ENCODE results near the gene POLE3. TPM values are rescaled to one million over a fixed set of nuclear protein-coding genes. Genes with fewer than 3 reads are reported as not detected.

The POLE3 gene
- total RNA-seq (10 to 100 TPM; 76.8 to 93.3 TPM), polyA plus RNA-seq (ENCODE audit: insufficient read depth, low read depth, low replicate concordance) (87.3 TPM)
- long read RNA-seq, donor 1, transcript POLE3-201 (4 exons, 2,109 nt), result major isoform, 31 of 34 reads
- long read RNA-seq, donor 1, partial matches to known transcripts, result 0 of 34 reads
- long read RNA-seq, donor 1, other reads (novel, unspliced or antisense), result 0 of 34 reads
- long read RNA-seq, donor 2, transcript POLE3-201 (4 exons, 2,109 nt), result major isoform, 23 of 25 reads
- long read RNA-seq, donor 2, partial matches to known transcripts, result 0 of 25 reads
- long read RNA-seq, donor 2, other reads (novel, unspliced or antisense), result 0 of 25 reads

GRCh38 chr9:113410207-113410864 is at the start of gene POLE3, which contains the start of gene C9orf43:
POLE3 (minus strand) TSS chr9:113410675; CDS start chr9:113410293, 382 bp downstream.
C9orf43 (plus strand) TSS chr9:113410747; CDS start chr9:113413494, 2,747 bp downstream.
- 1% methylated on average over 57 to 61 of the region's 61 CpGs for WGBS, 2 donors
- Histone ChIP-seq H3K27ac (peak within 1 kb of the TSS; percentile 95 to 98), H3K9me3 (no peaks in the 10 kb centered on the region), H3K36me3 (ENCODE audit: low read depth, missing control alignments) (no peaks in the 10 kb centered on the region), H3K4me1 (peaks cover 16% of the 10 kb centered on the region), H3K27me3 (no peaks in the 10 kb centered on the region), H3K4me3 (peak within 1 kb of the TSS; percentile 74 to 90)
- peak in 2 of 3 experiments; percentile 25 to 50 for TF ChIP-seq CTCF (IDR thresholded peaks at IDR 0.05)
- peak; percentile 63 for TF ChIP-seq POLR2A (IDR thresholded peaks at IDR 0.05)
- intact Hi-C loops (cut with DNase I; ENCODE audit: low total_unique reads), result no loop called here
- DNase-seq, result peak; percentile 96

DNA sequence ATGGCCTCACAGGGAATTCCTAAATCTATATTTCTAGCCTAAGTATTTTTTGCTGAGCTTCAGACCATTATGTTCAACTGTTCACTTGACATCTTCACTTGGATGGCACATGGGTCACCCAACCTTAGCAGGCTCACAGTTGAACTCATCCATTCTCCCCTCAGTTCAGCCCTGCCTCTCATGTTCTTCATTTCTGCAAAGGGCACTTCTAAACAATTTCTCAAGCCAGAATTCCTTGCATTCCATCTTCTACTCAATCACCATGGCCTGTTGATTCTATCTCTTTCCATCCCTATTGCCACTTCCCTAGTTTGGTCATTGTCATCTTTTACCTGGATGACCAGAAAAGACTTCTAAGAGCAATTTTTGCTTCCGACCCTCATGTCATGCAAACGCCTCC is 45.8 kb upstream of the POLE3 start:
- Histone ChIP-seq H3K36me3 (ENCODE audit: low read depth, missing control alignments) (no peaks in the 10 kb centered on the region), H3K4me3 (no peak overlapping the region), H3K27me3 (no peaks in the 10 kb centered on the region), H3K9me3 (no peaks in the 10 kb centered on the region), H3K27ac (peak overlapping the region; percentile 28 to 88), H3K4me1 (peaks cover 30% of the 10 kb centered on the region)
- 92 to 95% methylated on average over 2 of the region's 2 CpGs for WGBS, 2 donors
- intact Hi-C loops (cut with DNase I; ENCODE audit: low total_unique reads), result no loop called here
- no peak for DNase-seq
- TF ChIP-seq POLR2A (IDR thresholded peaks at IDR 0.05) (no peak), CTCF (IDR thresholded peaks at IDR 0.05) (no peak)

- intact Hi-C loops (cut with DNase I; ENCODE audit: low total_unique reads), result no loop called here
- no peaks in the 10 kb centered on the region for H3K36me3 ChIP-seq (ENCODE audit: low read depth, missing control alignments)
- TF ChIP-seq CTCF (IDR thresholded peaks at IDR 0.05) (no peak), POLR2A (IDR thresholded peaks at IDR 0.05) (no peak)
- peaks cover 30% of the 10 kb centered on the region for H3K4me1 ChIP-seq
- peak; percentile 72 for DNase-seq
- no peaks in the 10 kb centered on the region for H3K9me3 ChIP-seq
- H3K27me3 ChIP-seq, result no peaks in the 10 kb centered on the region
- H3K27ac ChIP-seq, result peak overlapping the region; percentile 28 to 88
- WGBS, 2 donors, result 26 to 36% methylated on average over 5 of the region's 5 CpGs
- no peak overlapping the region for H3K4me3 ChIP-seq
Measured at GRCh38 chr9:113454914-113455761, 44.7 kb upstream of the POLE3 start.

GRCh38 chr9:113452113-113452605 is 41.7 kb upstream of the POLE3 start:
- Histone ChIP-seq H3K4me3 (no peak overlapping the region), H3K27me3 (no peaks in the 10 kb centered on the region), H3K27ac (no peak overlapping the region), H3K9me3 (no peaks in the 10 kb centered on the region), H3K4me1 (peaks cover 32% of the 10 kb centered on the region), H3K36me3 (ENCODE audit: low read depth, missing control alignments) (no peaks in the 10 kb centered on the region)
- intact Hi-C loops (cut with DNase I; ENCODE audit: low total_unique reads), result no loop called here
- TF ChIP-seq POLR2A (IDR thresholded peaks at IDR 0.05) (no peak), CTCF (IDR thresholded peaks at IDR 0.05) (no peak)
- WGBS, 2 donors, result 47 to 58% methylated on average over 4 of the region's 4 CpGs
- DNase-seq, result no peak

Measured in testis (tissue), 5 donors.